ENCODE measurements around the gene HMGCL. TPM values are rescaled to one million over a fixed set of nuclear protein-coding genes. Genes with fewer than 3 reads are reported as not detected.

HMGCL gene
- total and polyA plus RNA-seq, 2 of the 13 experiments (the other 11 are each of a cell fraction or from before 2014, with no cell fraction given): 21.3 to 41.4 TPM

- TF ChIP-seq ZBTB10 (CRISPR knock-in tag; IDR thresholded peaks at IDR 0.05; ENCODE audit: borderline replicate concordance) (no peak), ZNF382 (CRISPR knock-in tag; IDR thresholded peaks at IDR 0.05; ENCODE audit: borderline replicate concordance) (no peak), EED (CRISPR knock-in tag; IDR thresholded peaks at IDR 0.05) (no peak), GFI1 (CRISPR knock-in tag; IDR thresholded peaks at IDR 0.05; ENCODE audit: borderline replicate concordance) (no peak), CREM (IDR thresholded peaks at IDR 0.05) (0 out of 2 replicates have a peak, but pooled peaks have one; percentile 37), CREM (CRISPR knock-in tag; IDR thresholded peaks at IDR 0.05) (no peak), PCBP2 (optimal IDR thresholded peaks at IDR 0.05; ENCODE audit: low read depth, low read length, poor library complexity, severe bottlenecking) (no peak), ZSCAN20 (CRISPR knock-in tag; IDR thresholded peaks at IDR 0.05; ENCODE audit: borderline replicate concordance) (no peak), GZF1 (CRISPR knock-in tag; IDR thresholded peaks at IDR 0.05) (no peak), PPARG (CRISPR knock-in tag; conservative IDR thresholded peaks at IDR 0.05) (no peak), MIXL1 (CRISPR knock-in tag; IDR thresholded peaks at IDR 0.05) (no peak), ZNF496 (CRISPR knock-in tag; IDR thresholded peaks at IDR 0.05; ENCODE audit: insufficient replicate concordance) (no peak), KDM6A (CRISPR knock-in tag; IDR thresholded peaks at IDR 0.05; ENCODE audit: low read depth) (no peak), ZNF260 (CRISPR knock-in tag; IDR thresholded peaks at IDR 0.05; ENCODE audit: borderline replicate concordance, low read depth) (no peak)
- TF ChIP-seq, protein P1, sequence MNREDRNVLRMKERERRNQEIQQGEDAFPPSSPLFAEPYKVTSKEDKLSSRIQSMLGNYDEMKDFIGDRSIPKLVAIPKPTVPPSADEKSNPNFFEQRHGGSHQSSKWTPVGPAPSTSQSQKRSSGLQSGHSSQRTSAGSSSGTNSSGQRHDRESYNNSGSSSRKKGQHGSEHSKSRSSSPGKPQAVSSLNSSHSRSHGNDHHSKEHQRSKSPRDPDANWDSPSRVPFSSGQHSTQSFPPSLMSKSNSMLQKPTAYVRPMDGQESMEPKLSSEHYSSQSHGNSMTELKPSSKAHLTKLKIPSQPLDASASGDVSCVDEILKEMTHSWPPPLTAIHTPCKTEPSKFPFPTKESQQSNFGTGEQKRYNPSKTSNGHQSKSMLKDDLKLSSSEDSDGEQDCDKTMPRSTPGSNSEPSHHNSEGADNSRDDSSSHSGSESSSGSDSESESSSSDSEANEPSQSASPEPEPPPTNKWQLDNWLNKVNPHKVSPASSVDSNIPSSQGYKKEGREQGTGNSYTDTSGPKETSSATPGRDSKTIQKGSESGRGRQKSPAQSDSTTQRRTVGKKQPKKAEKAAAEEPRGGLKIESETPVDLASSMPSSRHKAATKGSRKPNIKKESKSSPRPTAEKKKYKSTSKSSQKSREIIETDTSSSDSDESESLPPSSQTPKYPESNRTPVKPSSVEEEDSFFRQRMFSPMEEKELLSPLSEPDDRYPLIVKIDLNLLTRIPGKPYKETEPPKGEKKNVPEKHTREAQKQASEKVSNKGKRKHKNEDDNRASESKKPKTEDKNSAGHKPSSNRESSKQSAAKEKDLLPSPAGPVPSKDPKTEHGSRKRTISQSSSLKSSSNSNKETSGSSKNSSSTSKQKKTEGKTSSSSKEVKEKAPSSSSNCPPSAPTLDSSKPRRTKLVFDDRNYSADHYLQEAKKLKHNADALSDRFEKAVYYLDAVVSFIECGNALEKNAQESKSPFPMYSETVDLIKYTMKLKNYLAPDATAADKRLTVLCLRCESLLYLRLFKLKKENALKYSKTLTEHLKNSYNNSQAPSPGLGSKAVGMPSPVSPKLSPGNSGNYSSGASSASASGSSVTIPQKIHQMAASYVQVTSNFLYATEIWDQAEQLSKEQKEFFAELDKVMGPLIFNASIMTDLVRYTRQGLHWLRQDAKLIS (CRISPR knock-in tag; IDR thresholded peaks at IDR 0.05): no peak
- TF ChIP-seq, protein P2, sequence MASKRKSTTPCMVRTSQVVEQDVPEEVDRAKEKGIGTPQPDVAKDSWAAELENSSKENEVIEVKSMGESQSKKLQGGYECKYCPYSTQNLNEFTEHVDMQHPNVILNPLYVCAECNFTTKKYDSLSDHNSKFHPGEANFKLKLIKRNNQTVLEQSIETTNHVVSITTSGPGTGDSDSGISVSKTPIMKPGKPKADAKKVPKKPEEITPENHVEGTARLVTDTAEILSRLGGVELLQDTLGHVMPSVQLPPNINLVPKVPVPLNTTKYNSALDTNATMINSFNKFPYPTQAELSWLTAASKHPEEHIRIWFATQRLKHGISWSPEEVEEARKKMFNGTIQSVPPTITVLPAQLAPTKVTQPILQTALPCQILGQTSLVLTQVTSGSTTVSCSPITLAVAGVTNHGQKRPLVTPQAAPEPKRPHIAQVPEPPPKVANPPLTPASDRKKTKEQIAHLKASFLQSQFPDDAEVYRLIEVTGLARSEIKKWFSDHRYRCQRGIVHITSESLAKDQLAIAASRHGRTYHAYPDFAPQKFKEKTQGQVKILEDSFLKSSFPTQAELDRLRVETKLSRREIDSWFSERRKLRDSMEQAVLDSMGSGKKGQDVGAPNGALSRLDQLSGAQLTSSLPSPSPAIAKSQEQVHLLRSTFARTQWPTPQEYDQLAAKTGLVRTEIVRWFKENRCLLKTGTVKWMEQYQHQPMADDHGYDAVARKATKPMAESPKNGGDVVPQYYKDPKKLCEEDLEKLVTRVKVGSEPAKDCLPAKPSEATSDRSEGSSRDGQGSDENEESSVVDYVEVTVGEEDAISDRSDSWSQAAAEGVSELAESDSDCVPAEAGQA (IDR thresholded peaks at IDR 0.05; ENCODE audit: low read depth): no peak
- TF ChIP-seq, protein P2 (CRISPR knock-in tag; IDR thresholded peaks at IDR 0.05; ENCODE audit: borderline replicate concordance): no peak
These were observed 25.4 kb downstream of the HMGCL start (continued) for GRCh38 chr1:23799570-23800399.
